DND-41 (cell line): Measurements from ENCODE around the gene ARHGAP26.

ENCODE experiments used
- EZH2 ChIP-seq: IDR thresholded peaks from 3 replicates; pipeline ENCODE4 v1.6.1; 2012; ENCODE audit warnings: borderline replicate concordance, low read depth, mild to moderate bottlenecking, moderate library complexity, low read length, inconsistent platforms; ENCODE audit not compliant: severe bottlenecking
- TF ChIP-seq, protein P1 (sequence below): IDR thresholded peaks from 2 replicates; pipeline ENCODE4 v1.5.1; 2012; ENCODE audit warnings: borderline replicate concordance, low read length, moderate library complexity, mild to moderate bottlenecking; ENCODE audit not compliant: poor library complexity, severe bottlenecking; ENCODE audit errors: extremely low read depth

DNA sequence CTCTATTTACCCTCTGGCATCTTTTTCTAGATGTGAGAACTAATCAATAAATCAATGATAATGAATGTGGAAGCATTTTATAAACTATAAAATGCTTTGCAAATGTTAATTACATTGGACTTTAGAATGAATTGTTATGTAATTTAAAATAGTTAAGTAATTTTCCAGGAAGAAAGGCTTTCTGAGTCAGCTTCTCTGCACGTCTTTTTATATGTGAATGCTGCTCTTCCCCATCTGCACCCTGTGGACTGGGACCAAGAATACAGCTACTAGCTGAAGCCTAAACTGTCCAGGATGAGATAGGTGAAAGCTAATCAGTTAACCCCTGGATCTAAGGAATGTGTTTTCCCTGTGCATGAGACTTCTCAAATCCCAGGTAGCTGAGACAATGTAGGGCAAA lies 340.4 kb downstream of the ARHGAP26 start:
- TF ChIP-seq, protein P1, sequence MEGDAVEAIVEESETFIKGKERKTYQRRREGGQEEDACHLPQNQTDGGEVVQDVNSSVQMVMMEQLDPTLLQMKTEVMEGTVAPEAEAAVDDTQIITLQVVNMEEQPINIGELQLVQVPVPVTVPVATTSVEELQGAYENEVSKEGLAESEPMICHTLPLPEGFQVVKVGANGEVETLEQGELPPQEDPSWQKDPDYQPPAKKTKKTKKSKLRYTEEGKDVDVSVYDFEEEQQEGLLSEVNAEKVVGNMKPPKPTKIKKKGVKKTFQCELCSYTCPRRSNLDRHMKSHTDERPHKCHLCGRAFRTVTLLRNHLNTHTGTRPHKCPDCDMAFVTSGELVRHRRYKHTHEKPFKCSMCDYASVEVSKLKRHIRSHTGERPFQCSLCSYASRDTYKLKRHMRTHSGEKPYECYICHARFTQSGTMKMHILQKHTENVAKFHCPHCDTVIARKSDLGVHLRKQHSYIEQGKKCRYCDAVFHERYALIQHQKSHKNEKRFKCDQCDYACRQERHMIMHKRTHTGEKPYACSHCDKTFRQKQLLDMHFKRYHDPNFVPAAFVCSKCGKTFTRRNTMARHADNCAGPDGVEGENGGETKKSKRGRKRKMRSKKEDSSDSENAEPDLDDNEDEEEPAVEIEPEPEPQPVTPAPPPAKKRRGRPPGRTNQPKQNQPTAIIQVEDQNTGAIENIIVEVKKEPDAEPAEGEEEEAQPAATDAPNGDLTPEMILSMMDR, result no peak
- no peak for TF ChIP-seq EZH2
